GM21529 (cell line): ENCODE data around the gene ICA1L.
A peak's percentile ranks its signal among the peaks of the same experiment; 100 is the strongest.
"Not testable (repeated sequence)": the region's sequence is repeated elsewhere in the genome, so short reads cannot be mapped to it uniquely, and the experiment has no call there.

Source experiments
- ATAC-seq: cut with Tn5 transposase; IDR thresholded peaks from one replicate; pipeline ENCODE4 v1.9.1; 2021; ENCODE audit not compliant: unreplicated experiment

Gene ICA1L

DNA sequence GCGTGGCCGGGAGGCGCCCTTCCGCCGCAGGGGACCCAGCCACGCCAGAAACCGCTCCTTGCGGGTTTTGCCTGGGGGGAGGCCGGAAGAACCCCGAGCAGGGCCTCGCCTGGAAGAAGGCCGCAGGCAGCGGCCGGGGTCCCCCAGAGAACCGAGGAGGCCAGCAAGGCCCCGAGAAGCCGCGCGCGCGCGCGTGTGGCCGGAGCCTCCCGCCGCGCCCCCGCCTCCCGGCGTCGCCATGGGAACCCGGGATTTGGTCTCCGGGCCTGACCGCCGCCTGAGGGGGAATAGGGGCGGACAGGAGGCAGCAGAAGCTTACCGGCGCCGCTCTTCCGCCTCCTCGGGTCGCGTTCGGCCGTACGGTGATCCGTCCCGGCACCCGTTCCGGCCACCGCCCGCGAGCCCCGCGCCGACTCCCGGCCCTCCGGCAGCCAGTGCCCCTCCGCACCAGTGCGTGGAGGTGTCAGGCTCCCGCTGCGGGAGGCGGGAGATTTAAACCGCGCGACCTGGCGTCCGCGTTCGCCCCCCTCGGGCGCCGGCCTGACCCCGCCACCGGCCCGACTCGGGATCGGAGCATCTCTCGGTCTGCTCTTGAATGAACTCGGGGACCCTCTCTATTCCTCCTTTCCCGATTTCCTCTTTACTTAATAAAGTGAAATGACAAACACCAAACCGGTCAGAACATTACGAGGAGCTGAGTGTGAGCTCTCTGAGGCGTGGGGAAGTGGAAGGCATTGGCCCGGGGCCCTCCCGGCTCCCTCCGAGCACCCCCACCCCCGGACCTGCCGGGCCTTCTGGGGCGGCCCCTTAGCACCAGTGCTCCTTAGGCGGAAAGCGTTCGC lies at the start of gene ICA1L:
Gene ICA1L, minus strand, starts transcription at position 467 of the 842 bp plus-strand sequence. CDS start 42,757 bp downstream, outside the sequence.
- peak; percentile 58 for ATAC-seq

DNA sequence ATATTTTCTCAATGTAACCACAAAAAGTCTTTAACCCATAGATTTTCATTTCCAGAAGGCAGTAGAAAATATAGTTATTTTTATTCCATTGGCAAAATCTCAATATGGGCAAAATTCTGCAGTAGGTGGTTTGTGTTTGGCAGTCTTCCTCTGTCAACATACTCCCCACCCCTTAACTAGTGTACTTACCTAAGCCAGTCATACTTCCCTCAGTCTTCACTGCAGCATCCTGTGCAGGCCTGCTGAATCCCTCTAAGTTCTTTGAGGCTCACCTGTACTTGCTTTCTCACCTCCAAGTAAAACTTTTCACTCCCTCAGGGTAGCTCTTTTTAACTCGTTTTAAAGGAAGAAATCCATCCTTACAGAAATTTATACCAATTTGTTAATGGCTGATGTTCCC lies 47.3 kb upstream of the ICA1L start:
- no peak for ATAC-seq

DNA sequence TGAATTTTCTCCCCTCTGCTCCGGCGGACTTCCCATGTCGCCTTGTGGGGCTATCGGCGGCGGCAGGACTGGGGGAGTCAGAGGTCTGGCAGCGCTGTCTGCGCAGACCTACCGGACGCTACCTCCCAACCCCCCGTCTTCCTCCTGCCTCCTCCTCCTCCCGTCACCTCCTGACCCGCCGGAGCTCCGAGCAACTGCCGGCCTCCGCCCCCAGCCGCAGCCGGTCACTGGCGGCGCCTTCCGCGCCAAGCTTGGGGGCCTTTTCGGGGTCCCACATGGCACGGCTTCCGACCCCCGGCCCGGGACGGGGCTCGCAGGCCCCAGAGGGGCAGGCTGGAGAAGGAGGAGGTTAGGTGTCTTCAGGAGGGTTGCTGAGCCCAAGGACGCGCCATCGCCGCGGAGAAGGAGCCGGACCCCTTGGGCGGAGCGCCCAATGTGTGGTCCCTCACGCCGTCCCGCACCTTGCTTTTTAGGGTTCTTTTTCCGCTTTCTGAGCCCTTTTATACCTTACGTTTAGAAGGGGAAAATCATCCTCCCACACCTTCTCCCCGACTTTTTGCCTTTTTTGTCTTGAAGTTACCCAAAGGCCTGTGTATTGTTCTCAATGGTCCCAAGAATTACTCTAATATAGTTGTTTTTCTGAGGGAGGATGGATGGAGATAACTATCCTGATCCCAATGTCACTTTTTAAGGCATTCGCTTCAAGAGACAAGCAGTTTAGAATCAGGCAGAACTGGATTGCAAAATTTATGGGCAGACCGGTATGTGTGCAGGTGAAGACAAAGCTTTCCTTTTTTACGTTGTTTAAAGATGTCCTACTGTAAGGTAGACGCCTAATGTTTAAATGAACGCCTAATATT lies 41.0 kb upstream of the ICA1L start:
- peak; percentile 66 for ATAC-seq

DNA sequence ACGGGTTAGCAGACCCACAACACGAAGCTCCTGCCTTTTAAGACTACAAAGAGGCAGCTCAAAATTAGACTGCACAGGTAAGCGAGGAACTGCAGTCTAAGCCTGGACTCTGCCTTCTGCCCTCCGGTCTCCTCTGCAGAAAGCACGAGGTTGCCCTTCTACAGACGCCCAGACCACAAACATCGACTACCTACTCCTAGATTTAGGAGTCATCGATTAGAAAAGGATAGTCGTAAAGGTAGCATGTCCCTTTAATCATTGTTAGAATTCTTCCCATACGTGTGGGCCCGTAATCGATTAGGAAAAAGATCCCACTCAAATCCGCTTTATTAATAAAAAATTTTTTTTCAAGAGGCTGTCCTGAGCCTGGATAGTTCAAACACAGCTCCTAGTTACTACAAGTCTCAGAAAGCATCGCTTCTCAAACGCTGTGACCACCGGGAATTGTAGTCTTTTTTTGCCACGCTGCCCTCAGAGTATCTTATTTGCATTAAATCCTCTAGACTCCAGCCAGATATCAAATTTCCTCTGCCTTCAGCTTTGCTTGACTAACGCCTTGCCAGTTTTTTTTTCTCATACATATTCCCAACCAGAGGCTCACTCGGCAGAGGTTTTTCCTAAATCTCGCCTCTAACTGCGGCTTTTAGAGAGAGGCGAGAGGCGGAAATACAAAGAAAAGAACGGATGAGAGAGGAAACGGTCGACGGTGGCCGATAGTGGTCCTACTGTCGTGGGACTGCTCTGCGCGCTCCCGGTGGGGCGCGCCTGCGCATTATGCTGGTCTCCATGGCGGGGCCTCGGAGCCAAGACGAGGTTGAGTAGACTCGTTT lies 40.2 kb upstream of the ICA1L start, which contains the start of the genes CARF and WDR12:
Gene CARF, plus strand, starts transcription at position 764 of the 830 bp plus-strand sequence. CDS start 29,628 bp downstream, outside the sequence.
Gene WDR12, minus strand, starts transcription at position 162 of the 830 bp plus-strand sequence. CDS start 197 bp downstream, outside the sequence.
- ATAC-seq, result peak; percentile 75

DNA sequence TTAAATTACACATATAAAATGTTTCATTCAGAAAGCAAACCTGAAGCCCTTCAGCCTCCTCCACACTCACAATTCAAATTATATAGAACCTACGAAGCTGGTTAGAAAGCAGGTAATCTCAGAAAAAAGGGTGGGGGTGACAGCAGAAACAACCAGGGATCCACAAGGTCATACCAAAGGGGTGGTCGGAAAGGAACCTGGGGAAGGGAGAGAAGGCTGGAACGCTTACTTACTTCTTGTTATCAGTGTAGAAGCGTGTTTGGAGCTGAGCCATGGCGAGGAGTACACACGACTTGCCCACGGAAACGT lies 39.6 kb upstream of the ICA1L start:
- ATAC-seq, result peak; percentile 15

DNA sequence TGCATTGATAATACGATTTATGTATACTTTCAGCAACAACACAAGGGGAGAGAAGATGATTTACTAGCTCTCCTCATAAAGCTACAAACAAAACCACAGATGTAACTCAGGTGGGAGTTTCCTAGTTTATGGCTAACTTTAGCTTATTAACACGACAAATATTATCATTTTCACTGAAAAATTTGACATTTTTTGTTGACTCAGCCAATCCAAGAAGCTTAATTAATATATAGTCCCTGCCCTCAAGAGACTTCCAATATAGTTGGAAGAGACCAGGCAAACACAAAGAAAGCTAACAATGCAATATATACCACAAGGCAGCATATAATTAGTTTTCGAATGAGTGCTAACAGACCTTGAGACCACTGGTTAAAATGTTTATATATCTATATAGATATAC lies 39.1 kb upstream of the ICA1L start:
- no peak for ATAC-seq

DNA sequence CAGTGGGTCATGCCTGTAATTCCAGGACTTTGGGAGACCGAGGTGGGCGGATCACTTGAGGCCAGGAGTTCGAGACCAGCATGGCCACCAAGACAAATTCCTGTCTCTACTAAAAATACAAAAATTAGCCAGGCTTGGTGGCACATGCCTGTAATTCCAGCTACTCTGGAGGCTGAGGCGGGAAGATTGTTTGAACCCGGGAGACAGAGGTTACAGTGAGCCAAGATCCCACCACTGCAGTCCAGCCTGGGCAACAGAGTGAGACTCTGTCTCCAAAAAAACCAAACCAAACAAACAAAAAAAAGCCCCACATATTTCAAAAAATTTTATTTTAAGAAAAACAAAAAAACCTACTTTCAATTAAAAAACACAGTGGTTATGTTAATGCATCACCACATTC lies 38.7 kb upstream of the ICA1L start:
- not testable (repeated sequence) for ATAC-seq

DNA sequence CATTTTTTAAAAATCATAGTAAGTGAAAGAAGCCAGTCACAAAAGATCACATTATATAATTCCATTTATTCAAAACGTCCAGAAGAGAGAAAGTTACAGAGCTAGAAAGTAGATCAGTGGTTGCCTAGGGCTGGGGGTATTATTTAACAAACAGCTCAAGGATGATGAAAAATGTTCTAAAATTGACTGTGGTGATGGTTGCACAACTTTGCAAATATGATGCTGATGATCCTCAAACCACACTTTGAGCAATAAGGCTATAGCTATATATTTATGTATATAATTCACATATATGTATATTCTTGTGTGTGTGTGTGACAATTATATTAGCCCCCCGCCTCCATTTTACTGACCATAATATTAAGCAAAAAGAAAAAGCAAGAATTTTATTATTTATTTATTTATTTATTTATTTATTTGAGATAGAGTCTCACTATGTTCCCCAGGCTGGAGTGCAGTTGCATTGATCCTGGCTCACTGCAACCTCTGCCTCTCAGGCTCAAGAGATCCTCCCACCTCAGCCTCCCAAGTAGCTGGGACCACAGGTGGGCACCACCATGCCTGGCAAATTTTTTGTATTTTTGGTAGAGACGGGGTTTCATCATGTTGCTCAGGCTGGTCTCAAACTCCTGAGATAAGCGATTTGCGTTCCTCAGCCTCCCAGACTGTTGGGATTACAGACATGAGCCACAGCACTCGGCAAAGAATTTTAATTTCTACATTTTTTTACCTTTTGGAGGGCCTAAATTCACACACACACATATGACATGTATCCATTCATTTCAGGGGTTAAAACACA lies 38.0 kb upstream of the ICA1L start:
- ATAC-seq, result no peak

DNA sequence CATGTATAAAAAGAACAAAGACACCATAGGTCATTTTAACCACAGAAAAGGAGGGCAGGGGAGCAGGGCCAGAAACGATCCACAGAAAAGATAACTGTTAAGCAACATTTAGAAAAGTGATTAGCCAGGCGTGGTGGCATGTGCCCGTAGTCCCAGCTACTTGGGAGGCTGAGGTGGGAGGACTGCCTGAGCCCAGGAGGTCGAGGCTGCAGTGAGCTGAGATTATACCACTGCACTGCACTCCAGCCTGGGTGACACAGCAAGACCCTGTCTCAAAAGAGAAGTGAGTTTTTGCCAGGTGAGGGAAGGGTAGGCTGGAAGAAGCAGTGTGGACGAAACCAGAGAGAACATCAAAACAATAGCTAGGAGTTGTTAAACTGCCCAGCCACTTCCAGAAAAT lies 36.6 kb upstream of the ICA1L start:
- ATAC-seq, result no peak

DNA sequence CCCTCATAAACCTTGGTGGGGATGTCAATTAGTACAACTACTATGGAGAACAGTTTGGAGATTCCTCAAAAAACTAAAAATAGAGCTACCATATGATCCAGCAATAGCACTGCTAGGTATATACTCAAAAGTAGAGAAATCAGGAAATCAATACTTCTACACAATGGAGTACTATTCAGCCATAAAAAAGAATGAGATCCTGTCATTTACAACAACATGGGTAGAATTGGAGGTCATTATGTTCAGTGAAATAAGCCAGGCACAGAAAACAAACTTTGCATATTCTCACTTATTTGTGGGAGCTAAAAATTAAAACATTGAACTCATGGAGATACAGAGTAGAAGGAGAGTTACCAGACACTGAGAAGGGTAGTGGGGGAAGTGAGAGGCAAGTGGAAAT lies 33.9 kb upstream of the ICA1L start:
- not testable (repeated sequence) for ATAC-seq

DNA sequence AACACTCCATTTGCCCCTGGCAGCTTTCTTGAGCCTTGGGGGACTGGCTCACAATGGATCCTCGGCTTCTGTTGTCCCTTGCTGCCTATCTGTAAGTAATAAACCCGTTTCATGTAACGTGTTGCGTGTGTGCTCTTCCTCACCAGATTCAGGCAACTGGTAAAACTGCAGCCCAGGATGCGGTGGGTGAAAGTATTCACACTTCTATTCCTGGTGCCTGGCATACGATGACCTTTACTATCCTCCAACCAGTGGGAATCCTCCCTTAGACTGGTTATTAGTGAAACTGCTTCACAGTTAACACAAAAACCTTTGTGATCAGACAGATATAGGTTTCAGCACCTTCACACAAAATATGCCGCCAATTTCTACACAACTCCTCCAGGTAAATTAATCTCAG lies 13.6 kb upstream of the ICA1L start:
- ATAC-seq, result no peak

DNA sequence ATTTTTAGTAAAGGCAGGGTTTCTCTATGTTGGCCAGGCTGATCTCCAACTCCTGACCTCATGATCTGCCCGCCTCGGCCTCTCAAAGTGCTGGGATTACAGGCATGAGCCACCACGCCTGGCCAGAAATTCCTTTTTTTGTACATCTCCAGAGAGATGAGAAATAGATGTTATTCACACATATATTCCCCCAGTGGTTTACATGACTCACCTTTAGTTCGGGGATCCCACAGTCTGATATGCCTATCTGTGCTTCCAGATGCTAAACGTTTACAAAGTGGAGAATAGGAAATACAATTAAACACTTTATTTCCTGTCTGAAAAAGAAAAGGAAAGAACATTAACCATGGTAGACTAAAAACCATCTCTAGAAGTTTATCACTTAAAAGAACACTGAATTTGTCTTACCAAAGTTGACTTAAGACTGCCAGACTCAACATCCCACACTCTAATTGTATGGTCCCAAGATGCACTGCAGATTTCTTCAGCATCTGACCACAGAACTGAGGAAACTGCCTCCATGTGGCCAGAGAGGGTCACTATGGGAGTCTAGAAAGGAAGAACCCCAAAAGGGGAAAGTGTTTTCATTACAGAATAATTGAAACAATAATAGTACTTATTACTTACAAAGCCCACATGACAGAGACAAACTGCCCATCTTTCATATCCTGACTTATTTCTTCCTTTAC lies 12.6 kb upstream of the ICA1L start:
- no peak for ATAC-seq

DNA sequence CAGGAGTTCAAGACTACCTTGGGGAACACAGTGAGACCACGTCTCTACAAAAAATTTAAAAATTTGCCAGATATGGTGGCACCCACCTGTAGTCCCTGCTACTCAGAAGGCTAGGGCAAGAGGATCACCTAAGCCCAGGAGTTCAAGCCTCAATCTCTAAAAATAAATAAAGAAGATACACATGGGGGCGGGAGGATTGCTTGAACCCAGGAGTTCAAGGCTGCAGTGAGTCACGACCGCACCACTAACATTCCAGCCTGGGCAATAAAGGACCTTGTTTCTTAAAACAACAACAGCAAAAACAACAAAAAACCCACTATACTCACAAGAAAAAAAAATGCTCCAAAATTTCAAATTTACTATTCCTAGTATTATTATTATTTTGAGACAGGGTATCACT lies 10.0 kb upstream of the ICA1L start:
- ATAC-seq, result no peak

DNA sequence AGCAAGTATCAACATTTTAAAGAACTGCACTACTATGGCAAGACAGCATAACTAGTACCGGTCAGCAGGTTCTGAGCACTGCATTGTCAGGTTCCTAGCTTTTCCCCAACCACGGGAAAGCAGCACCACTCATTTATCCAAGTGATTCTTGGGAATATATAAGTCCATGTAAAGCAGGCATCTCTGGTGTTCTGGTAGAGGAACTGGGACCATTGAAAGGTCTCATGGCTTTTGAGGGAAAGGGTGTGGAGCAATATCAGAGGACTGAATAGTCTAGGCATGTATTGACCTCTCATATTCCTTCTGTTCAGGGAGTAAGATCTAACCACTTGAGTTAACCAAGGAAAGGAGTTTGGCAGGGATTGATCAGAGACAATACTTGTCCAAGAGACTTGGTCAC lies 6.1 kb upstream of the ICA1L start:
- ATAC-seq, result no peak

DNA sequence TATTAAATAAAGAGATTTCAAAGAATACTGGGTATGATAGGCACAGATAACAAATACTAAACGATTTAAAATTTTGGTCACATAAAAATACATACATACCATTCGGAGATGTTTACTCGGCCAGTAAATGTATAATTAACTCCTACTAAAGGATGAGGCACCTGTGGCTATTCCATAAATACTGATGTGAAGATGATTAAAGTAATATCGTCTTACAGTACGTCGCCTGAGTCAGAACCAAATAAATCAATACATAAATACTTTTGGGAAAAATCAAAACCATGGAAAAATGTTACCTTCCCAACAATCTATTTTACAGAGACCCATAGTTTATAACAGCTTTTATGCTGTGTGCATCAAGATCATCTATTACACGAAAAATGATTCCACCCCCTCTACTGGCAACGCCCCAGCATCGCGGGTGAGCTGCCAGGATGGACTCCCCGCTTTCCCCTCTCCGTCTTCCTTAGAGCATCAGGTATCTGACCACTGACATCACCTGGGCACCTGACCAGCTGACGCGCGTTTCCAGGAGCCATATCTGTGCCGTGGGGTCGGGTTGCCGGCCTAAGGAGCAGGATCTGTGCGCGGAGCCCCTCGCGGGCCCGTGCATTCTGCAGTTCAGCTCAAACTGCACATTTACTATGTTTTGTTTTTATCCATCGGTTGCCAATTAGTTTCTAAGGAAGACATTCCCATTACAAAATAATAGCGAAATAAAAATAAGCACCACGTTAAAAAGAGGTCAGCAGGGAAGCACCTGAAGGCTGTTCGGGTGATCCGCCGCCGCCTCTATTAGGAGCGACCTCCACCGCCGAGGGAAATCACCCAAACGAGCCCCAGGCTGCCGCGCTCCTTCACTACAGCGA lies 901 bp downstream of the ICA1L start:
- peak; percentile 83 for ATAC-seq

DNA sequence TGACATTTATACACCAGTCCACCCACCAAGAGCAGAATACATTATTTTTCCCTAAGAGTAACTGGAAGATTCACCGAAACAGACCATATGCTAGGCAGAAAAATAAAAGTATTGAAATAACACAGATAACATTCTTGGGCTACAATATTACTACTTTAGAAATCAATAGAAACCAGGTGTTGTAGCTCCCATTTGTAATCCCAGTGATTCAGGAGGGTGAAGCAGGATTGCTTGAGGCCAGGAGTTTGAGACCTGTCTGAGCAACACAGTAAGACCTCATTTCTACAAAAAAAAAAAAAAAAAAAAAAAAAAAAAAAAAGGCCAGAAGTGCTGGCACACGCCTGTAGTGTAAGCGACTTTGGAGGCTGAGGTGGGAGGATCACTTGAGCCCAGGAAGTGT lies 9.6 kb downstream of the ICA1L start:
- ATAC-seq, result no peak

DNA sequence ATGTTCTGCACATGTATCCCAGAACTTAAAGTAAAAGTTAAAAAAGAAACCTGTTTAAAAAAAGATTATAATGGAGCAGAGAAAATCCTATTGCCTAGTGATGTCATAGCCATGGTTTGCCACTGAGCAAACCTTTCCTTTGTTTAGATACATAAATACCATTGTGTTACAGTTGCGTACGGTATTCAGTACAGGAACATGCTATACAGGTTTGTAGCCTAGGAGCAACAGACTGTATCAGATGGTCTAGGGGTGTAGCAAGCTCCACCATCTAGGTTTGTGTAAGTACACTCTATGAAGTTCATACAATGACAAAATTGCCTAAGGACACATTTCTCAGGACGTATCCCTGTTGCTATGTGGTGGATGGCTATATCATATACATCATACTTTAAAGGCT lies 13.0 kb downstream of the ICA1L start:
- no peak for ATAC-seq

DNA sequence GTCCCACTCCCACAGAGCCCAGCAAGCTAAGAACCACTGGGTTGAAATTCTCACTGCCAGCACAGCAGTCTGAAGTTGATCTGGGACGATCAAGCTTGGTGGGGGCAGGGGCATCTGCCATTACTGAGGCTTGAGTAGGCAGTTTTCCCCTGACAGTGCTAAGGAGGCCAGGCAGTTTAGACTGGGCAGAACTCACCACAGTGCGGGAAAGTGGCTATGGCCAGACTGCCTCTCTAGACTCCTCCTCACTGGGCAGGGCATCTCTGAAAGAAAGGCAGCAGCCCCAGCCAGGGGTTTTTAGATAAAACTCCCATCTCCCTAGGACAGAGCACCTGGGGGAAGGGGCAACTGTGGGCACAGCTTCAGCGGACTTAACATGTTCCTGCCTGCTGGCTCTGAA lies 22.2 kb downstream of the ICA1L start:
- ATAC-seq, result not testable (repeated sequence)

DNA sequence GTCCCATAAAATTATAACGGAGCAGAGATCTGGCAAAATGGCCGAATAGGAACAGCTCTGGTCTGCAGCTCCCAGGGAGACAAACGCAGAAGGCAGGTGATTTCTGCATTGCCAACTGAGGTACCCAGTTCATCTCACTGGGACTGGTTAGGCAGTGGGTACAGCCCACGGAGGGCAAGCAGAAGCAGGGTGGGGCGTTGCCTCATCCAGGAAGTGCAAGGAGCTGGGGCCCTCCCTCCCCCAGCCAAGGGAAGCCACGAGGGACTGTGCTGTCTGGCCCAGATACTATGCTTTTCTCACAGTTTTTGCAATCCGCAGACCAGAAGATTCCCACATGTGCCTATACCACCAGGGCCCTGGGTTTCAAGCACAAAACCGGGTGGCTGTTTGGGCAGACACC lies 22.8 kb downstream of the ICA1L start:
- ATAC-seq, result no peak
